Stimulated activated CD4-positive, alpha-beta T cell treated with anti-CD3 and anti-CD28 coated beads, Interleukin-15, amount 100 ng/mL, for 24 hours (primary cell): ENCODE data around the gene RHCE.
"Not testable (repeated sequence)": the region's sequence is repeated elsewhere in the genome, so short reads cannot be mapped to it uniquely, and the experiment has no call there.

Experiments used
- DNase-seq: peaks from one replicate; pipeline ENCODE4 v3.0.0-alpha.2; 2020

The RHCE gene

GRCh38 chr1:25432749-25433388 lies 12.2 kb upstream of the RHCE start:
- DNase-seq: no peak

DNA sequence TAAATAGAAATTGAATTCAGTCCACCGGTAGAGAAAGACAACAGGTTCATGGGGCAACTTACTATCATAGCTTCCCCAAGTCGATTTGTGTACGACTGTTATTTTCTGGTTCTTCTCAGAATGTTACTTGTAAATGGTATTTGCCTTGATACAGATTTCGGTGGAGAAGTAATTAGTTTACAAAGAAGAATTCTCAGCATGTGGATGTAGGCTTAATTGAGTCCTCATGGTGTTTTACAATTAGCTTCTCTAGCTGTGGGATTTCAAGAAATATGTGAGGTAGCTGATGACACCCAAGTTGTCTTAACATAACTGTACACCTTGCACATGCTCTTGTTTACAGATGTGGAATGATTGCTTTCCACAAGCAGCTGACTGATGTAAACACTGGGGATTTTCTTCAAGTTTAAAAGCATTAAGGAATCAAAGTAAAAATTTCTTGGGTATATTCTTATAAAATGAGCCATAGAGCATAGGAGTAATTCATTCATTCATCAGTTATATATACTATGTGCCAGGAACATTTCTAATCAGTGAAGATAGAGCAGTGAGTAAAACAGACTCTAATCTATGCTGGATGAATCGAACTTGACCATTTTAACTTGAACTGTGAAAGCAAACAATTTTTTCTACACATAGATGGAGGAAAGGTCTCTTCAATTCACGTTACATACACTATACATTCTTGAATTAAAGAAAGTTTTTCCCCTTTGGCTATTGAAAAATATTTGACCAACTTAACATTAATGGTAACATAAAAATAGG lies 11.5 kb upstream of the RHCE start:
- DNase-seq: no peak

- no peak for DNase-seq
Measured at GRCh38 chr1:25430967-25431881, 10.6 kb upstream of the RHCE start.

DNA sequence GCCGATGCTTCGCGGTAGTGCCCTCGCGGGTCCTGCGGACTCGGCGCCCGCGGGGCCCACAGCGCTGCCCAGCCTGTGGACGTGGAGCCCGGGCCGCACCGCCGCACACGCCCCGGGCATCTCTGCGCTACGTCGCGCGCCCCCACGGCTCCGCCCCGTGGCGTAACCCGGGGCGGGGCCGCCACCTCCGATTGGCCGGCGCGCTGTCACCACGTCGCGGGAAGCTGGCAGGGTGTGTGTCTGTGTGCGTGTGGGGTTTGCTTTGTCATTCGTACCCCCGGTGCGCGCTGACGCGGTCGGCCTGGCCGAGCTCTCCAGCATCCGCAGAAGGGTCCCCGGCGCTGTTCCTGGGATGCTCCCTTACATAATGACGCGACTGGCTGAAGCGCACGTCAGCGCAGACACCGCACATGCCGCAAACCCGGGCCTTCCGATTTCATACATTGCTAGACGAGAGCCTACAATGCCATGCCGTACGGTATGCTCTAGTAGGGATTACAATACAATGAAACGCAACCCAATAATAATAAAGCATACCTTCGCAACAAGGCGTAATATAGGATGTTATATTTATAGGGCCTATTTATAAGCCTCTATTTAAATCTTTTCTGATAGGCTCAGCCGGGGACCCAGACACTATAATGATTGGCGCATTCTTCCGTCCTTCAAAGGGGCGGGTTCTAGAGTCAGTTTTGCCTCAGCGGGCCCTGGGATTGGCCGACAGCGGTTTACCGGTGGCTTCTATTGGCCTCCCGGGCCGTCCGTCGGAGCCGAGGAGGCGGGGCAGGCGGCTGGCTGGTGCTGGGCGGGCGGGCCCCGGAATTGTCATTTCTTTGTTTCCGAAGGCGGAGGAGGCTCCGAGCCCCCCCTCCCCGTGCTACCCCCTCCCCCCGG lies 9.7 kb upstream of the RHCE start, which contains the start of gene MACO1:
MACO1 (plus strand) TSS at position 825 of the 894 bp plus-strand sequence. CDS start 202 bp downstream, outside the sequence.
- DNase-seq: peak; percentile 97

- DNase-seq: no peak
Measured at GRCh38 chr1:25428475-25429166, 8.0 kb upstream of the RHCE start.

DNA sequence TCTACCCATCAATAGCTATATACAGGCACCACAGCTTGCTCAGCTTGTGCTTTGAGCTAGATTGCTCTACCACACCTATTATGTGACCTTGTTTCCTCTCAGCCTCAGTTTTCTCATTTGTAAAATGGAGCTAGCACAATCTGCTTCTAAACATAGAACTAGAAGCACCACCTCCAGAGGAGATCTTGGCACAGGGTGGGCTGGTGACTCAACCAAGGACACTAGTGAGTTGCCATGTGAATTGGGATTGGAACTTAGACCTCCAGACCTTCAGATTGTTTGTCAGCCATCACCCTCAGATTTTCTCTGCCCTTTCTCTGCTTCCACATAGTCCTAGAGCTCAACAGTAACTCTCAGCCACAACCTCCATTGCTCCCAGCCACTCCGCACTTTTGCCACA lies 7.1 kb upstream of the RHCE start:
- no peak for DNase-seq

- DNase-seq: no peak
Measured at GRCh38 chr1:25425098-25426085, 4.8 kb upstream of the RHCE start.

- DNase-seq: not testable (repeated sequence)
Measured at GRCh38 chr1:25423206-25423605, 2.6 kb upstream of the RHCE start.

DNA sequence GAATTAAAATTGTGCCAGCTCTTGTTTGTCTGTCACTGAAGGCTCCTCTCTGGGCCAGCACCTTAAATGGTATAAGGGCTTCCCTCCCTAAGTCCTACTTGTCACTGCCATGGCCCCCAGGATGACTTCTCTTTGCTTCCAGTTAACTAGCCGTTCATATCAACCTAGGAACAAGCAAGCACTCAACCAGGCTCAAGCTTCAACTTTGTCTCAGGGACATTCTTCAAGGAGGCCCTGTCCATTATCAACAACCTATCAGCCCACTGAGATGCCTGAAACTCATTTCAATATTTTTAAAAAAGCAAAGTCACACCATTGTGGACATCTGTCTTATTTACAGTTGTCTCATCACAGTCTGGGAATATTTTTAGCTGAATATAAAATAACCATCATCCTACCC lies 1.3 kb downstream of the RHCE start:
- DNase-seq: not testable (repeated sequence)

GRCh38 chr1:25417280-25417679 lies 3.3 kb downstream of the RHCE start:
- not testable (repeated sequence) for DNase-seq

GRCh38 chr1:25414578-25414977 lies 6.0 kb downstream of the RHCE start:
- not testable (repeated sequence) for DNase-seq

GRCh38 chr1:25414157-25414556 lies 6.5 kb downstream of the RHCE start:
- DNase-seq: not testable (repeated sequence)

DNA sequence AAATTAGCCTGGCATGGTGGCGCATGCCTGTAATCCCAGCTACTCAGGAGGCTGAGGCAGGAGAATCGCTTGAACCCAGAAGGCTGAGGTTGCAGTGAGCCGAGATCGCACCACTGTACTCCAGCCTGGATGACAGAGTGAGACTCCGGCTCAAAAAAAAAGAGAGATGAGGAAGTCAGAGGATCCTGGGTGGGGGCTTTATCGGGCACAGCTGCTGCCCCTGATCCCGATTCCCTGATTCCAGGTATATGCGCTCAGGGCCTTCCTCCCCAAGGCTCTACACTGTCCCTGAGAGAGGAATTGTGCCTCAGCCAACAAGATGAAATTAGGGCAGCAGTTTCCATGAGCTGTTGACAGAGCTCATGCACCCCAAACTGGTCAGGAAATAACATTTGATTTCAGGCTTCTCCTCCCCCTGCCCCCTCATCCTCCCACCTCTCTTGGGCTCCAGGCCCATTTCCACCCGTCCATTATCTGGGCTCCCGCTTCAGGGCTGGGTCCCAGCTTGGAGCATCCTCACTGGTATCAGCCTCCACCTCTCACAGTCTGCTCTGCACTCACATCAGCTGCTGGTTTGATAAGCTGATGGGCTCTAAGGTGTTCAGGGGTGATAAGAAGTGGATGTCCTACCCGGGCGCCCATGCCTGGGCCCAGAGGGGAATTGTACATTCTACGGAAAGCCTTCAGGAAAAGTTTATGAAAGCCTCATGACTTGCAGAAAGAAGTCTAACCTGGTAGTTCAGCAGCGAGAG lies 7.6 kb downstream of the RHCE start:
- not testable (repeated sequence) for DNase-seq

DNA sequence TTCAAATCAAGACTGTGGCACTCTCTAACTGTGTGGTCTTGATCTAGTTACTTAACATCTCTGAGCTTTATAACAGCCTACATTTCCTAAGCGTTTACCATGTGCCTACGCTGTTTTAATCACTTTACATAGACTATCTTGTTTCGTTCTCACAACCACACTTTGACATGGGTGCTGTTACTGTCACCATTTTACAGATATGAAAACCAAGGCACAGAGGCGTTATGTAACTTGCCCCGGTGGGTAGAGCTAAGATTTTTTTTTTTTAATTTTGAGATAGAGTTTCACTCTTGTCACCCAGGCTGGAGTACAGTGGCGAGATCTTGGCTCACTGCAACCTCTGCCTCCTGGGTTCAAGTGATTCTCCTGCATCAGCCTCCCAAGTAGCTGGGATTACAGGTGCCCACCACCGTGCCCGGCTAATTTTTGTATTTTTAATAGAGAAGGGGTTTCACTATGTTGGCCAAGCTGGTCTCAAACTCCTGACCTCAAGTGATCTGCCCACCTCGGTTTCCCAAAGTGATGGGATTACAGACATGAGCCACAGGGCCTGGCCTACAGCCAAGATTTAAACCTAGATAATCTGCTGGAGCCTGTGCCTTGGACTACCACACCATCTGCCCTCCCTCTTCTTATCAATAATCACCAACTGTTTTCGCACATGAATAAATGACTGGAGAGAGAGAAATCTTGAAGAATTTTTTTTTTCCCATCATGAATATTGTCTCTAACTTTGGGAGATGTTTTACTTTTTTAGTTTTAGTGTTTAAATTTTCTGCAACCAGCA lies 10.8 kb downstream of the RHCE start:
- not testable (repeated sequence) for DNase-seq

GRCh38 chr1:25405731-25406305 lies 14.8 kb downstream of the RHCE start:
- not testable (repeated sequence) for DNase-seq

- peak; percentile 16 for DNase-seq
Measured at GRCh38 chr1:25402947-25403803, 17.4 kb downstream of the RHCE start.

- DNase-seq: not testable (repeated sequence)
Measured at GRCh38 chr1:25398079-25398478, 22.5 kb downstream of the RHCE start.
